GM21528 (cell line): ENCODE measurements around the gene SLC12A7.
"Not testable (repeated sequence)": the region's sequence is repeated elsewhere in the genome, so short reads cannot be mapped to it uniquely, and the experiment has no call there.

Experiments
- ATAC-seq: cut with Tn5 transposase; IDR thresholded peaks from one replicate; pipeline ENCODE4 v1.9.1; 2021; ENCODE audit warnings: mild to moderate bottlenecking, moderate library complexity; ENCODE audit not compliant: unreplicated experiment, low FRiP score

Gene SLC12A7

DNA sequence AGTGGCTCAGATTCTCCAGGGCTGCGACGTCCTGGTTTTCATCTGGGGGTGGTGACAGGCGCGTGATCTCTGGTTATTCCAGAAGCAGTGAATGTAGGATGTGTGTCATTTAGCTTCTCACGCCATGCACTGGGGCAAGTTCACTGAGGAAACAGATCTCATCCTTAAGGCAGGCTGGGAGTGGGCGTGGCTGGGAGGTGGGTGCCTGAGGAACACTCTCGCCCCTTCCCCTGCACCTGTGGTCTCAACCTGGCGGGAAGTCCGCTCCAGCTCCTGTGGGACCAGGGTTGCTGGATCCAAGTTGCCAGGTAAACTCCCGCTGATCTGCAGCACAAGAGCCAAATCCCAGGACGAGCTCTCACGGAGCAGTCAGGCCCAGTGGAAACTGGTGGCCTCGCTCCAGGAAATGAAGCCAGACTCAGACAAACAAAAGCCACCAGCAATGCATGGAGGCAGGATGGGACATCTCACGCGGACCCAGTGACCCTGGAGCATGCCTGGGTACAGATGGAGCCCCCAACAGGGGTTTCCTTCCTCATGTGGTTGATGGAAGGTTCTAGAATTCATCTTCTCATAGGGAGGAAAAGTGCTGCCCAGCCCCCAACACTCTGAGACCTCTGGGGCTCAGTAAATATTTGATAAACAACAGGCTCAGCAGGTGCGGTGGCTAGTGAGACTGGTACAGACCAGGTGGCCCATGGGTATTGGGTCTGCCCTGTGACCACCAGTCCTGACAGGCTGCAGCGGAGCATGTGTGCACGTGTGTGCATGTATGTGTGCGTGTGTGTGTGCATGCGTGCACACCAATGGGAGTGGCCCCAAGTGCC, 16.3 kb upstream of the SLC12A7 start:
- ATAC-seq = no peak

DNA sequence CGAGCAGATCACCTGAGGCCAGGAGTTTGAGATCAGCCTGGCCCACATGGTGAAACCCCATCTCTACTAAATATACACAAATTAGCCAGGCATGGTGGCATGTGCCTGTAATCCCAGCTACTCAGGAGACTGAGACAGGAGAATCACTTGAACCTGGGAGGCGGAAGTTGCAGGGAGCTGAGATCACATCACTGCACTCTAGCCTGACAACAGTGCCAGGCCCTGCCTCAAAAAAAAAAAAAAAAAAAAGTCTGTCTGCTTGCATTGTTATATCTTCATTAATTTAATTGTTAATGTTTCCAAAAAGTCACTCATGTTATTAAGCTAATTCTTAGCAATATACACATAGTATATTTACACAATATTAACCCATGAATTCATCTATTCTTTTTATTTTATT, 13.8 kb upstream of the SLC12A7 start:
- ATAC-seq = not testable (repeated sequence)

DNA sequence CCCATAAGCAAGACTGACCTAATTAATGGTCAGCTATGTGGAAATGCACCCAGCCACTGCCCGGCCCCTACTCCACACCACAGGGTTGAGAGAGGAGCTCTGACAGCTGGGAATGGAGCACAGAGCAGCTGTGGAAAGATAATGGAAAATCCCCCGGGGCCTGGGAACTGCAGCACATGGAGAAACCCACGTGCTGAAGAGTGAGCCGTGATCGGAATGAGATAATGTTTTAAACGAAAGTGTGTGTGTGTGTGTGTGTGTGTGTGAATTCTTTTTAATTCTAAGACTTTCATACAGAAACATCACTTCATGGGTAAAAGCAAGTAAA, 13.1 kb upstream of the SLC12A7 start:
- no peak for ATAC-seq

DNA sequence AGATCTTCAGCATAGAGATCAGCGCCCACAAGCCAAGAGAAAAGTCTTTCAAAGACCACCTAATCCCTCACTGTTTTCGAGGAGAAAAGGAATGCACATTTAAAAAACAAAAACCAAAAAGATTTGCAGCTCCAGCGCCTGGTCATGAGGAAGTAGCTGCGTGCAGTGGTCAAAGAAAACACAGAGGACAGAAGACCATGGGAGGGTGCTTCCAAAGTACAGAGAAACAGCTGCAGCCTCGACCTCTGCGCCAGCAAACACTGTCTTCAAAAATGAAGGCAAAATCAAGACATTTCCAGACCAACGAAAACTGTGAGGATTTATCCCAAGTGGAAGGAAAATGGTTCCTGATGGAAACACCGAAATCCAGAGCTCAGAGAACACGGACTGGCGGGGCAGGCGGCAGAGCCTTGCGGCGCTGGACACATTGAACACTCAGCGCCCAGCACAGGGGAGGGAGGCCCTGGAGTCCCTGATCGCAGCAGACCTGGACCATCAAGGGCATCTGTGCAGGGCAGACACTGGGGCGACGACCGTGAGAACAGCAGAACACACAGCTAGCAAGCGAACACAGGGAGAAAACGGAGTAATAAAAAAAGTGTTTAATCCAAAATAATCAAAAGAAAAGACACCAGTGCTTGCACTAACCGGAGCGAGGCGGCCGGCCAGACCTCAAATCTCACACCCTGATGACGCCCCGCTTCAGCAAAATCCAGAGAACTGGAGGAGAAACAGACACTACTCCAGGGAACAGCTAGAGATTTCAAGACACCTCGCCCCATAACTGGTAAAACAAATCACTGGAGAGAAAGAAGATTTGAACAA, 12.6 kb upstream of the SLC12A7 start:
- ATAC-seq = no peak

DNA sequence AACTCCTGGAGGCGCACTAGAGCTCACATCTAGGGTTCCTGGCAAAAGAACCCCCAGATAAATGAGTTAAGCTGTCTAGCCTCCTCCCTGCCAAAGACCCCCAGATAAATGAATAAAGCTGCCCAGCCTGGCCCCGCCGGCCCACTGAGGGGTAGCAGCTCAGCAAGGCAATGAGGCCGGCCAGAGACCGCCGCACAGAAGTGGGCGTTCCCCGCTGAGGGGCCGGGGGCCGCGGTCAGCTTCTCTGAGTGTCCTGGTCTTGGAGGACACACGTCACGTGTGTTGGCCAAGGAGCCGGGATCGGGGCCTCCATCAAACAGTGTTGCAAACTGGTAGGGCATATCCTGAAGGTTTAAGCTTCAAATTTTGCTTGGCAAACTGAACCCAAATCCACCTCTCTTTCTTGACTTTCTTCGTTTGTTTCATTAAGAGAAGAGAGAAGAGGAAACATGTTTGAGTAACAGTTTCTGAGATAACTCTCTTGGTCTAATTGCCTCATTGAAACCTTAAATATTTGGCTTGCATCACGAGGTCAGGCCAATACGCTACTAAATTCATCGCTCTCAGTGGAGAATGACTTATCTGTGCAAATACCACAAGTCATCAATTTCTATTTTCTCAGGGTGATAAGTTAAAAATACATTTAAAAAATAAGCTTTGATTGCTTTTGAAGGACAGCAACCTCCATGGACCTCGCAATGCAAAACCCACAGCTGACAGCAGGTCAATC, 11.7 kb upstream of the SLC12A7 start:
- ATAC-seq = no peak

DNA sequence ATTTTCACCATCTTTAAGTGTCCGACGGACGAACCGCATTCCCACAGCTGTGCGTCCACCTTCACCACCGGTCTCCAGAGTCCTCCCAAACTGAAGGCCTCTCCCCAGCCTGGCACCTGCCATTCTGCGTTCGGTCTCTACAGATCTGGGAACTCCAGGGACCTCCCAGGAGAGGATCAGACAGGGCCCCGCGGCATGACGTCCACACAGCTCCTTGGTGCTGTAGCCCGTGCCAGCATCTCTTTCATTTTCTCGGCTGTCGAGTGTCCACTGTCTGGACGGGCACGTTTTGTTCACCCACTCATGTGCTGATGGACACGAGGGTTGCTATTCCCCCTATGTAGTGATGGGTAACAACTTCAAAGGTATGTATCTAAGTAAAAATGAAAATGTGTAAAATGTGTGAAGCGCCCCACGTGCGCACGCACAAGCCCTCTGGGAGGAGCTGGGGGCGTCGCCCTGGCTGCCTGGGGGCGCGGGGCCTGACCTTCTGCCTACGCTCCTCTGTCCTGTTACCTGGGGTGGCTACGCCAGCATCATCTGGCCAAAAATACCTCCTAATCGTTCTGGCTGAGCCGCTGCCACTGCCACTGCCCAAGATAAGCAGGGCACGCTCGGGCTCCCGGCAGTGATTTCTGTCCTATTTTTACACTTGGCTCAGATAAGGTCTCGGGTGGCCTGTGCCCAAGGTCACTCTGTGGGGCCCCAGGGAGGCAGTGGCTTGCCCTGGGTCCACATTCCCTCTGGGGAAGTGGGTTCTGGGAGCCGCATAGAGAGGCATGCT, 10.8 kb upstream of the SLC12A7 start:
- no peak for ATAC-seq

DNA sequence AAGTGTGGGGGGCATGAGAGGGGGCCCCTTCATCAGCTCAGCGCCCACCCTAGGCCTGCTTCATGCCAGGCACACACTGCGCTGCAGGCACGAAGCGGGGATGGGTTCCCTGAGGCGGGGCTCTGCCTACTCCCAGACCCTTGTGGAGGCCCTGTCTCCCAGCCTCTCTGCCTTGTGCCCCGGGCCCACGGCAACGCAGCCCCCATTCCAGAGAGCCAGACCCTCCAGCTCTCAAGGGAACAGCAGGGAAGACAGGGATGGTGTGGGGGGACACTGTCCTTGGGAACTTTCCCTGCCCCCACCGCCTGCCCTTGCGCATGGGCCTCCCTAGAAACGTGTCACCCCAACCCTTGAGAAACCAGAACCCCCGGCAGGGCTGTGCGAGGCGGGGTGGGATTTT, 10.0 kb upstream of the SLC12A7 start:
- no peak for ATAC-seq

DNA sequence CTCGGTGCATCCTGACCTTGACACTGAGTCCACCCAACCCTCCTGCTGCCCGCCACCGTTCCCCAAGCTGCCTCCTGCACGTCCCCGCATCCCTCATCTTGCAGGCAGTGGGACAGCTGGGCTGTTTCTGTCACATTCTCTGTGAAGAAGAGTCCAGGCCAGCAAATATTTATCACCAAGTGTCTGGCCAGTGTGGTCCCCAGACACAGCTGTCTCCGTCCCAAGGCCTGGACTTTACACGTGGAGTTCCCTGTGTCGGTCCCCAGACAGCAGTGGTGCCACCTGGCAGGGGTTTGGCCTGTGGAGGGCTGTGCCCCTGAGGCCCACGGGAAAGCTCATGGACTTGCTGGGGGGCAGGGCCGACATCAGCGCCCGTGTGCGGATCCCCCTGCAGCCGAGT, 9.2 kb upstream of the SLC12A7 start:
- ATAC-seq = no peak

DNA sequence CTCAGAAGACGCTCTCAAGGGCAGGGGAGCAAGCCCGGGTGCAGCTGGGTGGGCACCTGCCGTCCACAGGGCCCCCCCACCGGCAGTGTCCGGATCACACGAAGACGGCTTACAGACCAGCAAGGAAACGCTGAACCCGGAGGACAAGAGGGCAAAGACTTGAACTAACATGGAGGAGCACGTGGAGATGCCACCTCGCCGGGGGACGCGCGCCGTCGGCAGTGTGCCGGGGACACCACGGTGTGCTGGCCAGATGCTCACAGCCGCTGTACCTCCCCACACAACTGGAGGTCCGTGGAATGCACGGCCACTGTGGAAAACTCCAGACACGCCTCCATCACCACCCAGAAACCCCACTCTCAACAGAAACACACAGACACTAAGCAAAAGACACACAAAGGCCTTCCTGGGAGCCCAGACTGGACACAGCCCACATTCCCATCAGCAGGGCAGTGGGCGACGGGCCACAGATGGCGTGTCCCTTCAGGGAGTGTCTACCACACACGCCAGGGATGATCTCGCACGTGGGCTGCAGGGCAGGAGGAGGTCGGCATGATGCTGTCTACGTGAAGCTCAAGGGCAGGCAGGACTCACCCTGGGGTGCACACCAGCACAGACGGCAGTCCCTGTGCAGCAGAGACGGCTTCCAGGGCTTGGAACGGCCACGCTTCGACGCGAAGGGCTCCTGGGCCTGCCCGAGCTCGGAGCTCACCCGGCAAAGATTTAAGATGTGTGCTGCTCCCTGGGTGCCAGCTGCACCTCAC, 8.6 kb upstream of the SLC12A7 start:
- ATAC-seq = no peak

DNA sequence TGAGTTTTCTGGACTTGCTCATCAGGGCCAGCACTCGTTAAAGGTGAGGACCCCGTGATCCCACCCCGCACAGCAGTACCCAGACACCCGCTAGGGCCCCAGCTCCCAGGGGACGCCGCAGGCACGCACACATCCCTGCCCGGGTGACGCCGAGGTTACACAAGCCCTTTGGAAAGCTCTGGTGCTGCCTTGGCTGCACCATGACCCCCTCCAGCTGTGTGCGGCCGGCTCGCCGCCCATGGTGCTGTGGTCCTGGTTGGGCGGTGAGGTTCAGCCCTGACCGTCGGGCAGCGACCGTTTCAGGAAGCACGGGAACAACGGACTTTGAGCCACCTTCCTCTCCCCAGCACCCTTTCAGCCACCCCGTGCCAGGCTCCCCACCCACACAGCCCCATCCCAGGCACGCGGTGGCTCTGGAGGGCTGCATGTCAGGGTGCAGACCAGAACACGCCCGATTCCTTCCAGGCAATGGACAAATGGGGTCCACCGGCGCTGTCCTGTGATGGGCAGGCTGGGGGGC, 7.5 kb upstream of the SLC12A7 start:
- ATAC-seq = no peak

DNA sequence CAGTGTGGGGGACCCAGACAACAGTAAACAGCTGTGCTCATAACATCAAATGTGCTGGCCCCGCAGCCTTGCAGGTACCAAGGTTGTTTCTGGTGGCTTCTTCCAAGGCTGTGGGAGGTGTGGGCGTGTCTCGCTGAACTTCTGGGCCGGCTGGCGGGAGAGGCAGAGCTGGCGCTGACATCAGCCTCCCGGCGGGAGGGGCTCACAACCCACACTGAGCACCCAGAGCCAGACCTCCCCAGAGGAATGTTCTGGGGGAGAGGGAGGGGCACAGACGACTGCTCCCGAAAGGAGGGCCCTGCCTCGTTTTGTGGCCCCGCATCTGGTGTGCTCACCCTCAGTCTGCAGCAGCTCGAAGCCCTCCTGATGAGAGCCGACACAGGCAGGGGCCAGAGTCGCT, 6.9 kb upstream of the SLC12A7 start:
- no peak for ATAC-seq

DNA sequence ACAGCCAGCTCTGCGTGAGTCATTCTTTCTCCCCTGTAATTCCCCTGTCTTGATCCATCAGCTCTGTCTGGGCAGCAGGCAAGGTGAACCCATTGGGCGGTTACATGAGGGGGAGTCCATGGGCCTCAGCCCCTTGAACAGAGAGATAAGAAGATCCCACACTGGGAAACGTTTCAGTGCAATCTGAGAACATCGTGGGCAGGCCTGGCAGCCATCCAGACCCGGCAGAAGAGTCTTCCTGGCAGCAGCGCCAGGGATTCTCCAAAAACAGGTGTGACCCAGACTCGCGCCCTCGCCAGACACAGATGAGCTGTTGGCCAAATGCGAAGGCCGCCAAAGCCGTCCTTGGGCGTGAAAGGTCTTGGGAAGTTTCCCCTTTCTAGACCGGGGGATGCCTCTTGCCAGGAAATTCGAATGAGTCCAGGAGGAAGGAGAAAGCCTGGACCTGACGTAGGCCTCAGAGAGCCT, 6.4 kb upstream of the SLC12A7 start:
- ATAC-seq = no peak

DNA sequence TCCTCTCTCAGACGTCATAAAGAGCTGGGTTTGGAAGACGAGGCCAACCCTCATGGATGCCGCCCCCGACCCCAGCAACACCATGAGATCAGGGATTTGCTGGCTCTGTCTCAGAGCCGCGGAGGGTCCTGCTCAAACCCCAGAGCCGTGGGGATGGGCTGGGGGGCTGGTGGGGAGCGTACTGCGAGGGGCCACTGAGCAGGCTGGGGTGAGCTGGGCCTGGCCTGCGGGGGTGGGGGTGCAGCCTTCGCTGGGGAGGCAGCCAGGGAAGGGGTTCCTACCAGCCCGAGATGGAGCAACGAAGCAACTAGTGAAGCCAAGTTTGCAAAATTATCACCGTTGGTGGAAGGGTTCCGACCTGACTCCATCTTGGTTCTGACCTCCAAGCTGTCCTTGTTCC, 5.1 kb upstream of the SLC12A7 start:
- ATAC-seq = no peak

DNA sequence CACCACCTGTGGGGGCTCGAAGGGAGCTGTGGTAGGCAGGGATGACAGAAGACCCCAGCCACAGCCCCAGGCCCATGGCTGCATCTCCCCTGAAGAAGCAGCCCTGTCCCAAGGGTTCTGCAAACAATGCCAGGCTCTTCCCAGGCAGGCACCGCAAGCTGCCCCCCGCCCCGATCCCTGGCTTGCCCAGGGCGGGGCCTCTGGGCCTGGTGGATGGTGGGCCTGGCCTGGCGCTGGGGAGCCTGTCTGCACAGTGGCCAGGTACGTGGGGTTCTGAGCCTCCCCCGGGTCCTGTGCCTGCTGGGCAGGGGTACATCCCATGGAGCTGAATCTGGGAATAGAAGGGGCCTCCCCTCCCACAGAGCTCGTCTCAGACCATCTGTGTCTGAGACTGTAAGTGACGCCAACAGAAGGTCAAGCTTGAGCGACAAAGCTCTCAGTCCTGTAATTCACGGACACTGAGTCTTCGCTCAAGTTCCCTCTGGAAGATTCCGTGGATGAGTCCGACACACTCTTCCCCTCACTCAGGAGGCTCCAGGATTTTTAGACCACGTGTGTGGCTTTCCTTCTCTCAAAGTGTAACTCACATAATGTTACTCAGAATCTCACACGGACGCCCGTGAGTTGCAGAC, 4.4 kb upstream of the SLC12A7 start:
- no peak for ATAC-seq

DNA sequence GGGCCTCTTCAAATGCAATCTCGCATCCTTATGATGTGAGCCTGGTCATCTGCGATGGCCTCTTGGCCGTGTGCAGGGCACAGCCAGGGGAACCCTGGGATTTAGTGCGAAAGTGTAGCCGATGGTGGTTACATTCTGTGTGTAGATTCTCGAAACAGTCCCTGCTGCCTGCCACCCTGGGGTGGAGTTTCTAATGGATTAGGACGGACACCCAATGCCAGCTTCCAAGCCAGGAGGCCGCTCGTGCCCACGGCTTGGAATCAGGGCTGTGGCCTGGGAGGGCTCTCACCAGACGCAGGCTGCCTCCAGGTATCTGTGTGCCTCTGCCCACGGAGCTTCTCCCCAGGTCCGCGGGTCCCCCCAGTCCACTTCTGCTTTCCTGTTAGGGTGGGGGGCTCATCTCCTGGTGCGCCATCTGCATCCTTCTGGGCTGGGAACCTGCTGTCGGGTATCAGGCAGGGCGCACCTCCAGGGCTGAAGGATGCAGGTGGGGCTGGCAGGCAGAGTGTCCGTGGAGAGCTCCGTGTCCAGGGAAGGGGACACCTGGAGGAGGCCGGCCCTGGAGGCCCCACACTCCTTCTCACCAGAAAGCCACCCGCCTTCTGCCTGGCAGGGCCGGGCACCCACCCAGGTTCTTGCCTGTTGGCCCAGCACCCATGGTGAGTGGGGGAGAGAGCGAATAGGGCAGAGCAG, 3.4 kb upstream of the SLC12A7 start:
- ATAC-seq = no peak

DNA sequence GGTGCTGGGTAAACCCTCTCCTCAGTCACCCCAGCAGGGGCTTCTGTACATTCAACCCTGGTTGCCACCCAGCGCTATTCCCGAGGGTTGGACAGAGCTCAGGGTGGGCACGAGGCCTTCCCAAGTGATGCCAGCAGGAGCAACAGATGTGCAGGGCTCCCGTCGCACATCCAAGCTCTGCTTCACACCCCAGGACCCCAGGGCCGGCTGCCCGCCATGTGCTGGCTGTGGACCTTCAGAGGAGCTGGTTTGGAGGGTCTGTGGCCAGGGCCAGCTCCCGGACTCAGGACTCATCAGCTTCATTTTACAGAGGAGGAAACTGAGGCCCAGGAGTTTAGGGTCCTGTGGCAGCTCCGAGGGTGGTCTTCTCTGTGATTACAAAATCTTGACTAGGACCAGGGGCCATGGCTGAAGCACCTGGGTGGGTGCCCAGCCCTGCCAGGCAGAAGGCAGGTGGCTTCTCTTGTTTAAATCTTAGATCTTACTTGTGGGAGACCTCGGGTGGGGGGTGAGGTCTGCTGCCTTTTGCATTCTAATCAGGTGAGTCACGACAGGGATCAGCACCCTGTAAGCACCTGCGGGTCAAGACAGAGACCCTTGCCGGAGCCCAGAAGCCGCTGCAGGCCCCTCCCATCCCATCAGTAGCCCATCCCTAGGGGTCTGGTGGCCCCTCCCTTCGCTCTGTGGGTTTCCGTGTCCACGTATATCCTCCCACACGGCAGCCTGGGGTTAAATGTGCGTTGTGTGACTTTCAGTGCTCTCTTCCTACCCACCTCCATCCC, 2.1 kb upstream of the SLC12A7 start:
- no peak for ATAC-seq

DNA sequence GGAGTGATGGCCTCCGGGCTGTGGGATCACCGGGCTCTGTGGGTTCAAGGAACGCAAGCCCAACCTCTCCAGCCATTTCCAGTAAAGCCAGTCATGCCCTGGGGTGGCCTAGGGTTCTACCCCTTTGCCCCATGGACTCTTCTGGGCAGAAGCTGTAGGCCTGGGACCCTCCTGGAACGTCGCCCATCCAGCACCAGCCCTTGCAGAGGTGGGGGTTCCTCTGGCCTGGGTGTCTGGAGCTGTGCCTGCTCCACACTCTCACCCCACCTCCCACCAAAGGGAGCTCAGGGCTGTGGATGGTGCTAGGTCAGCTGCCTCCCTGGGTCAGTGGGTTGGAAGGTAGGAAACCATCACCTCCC, 1.4 kb upstream of the SLC12A7 start:
- no peak for ATAC-seq
